HG03196 (cell line): ENCODE measurements around the gene CCER1.
A peak's percentile ranks its signal among the peaks of the same experiment; 100 is the strongest.
"Not testable (repeated sequence)": the region's sequence is repeated elsewhere in the genome, so short reads cannot be mapped to it uniquely, and the experiment has no call there.

Experiments used
- ATAC-seq: cut with Tn5 transposase; IDR thresholded peaks from one replicate; pipeline ENCODE4 v1.9.1; 2021; ENCODE audit not compliant: unreplicated experiment

CCER1 gene

GRCh38 chr12:90954921-90955320 lies at the start of gene CCER1:
Gene CCER1 (minus strand): TSS chr12:90955176. CDS start chr12:90954742, 434 bp downstream.
- ATAC-seq = no peak

- ATAC-seq = no peak
These were observed 48.8 kb upstream of the CCER1 start for GRCh38 chr12:91003737-91004136.

GRCh38 chr12:91001306-91001705 lies 46.3 kb upstream of the CCER1 start:
- ATAC-seq = no peak

GRCh38 chr12:90999966-91000365 lies 45.0 kb upstream of the CCER1 start:
- no peak for ATAC-seq

GRCh38 chr12:90999527-90999926 lies 44.6 kb upstream of the CCER1 start:
- no peak for ATAC-seq

GRCh38 chr12:90995010-90995409 lies 40.0 kb upstream of the CCER1 start:
- no peak for ATAC-seq

- ATAC-seq = no peak
These were observed 37.0 kb upstream of the CCER1 start for GRCh38 chr12:90991952-90992465.

GRCh38 chr12:90990611-90991010 lies 35.6 kb upstream of the CCER1 start:
- no peak for ATAC-seq

- ATAC-seq = no peak
These were observed 34.7 kb upstream of the CCER1 start for GRCh38 chr12:90989686-90990111.

- no peak for ATAC-seq
These were observed 32.5 kb upstream of the CCER1 start for GRCh38 chr12:90987520-90987919.

GRCh38 chr12:90987101-90987500 lies 32.1 kb upstream of the CCER1 start:
- no peak for ATAC-seq

- ATAC-seq = not testable (repeated sequence)
These were observed 30.4 kb upstream of the CCER1 start for GRCh38 chr12:90985331-90985730.

- no peak for ATAC-seq
These were observed 29.1 kb upstream of the CCER1 start for GRCh38 chr12:90984114-90984513.

- ATAC-seq = no peak
These were observed 27.2 kb upstream of the CCER1 start for GRCh38 chr12:90982170-90982569.

GRCh38 chr12:90979951-90980350 lies 25.0 kb upstream of the CCER1 start:
- ATAC-seq = no peak

- ATAC-seq = no peak
These were observed 24.0 kb upstream of the CCER1 start for GRCh38 chr12:90979019-90979418.

- peak; percentile 80 for ATAC-seq
These were observed 23.3 kb upstream of the CCER1 start for GRCh38 chr12:90978117-90978770.

- no peak for ATAC-seq
These were observed 22.2 kb upstream of the CCER1 start for GRCh38 chr12:90977224-90977623.

GRCh38 chr12:90974286-90974685 lies 19.3 kb upstream of the CCER1 start:
- ATAC-seq = no peak

GRCh38 chr12:90972226-90972625 lies 17.2 kb upstream of the CCER1 start:
- no peak for ATAC-seq

- ATAC-seq = no peak
These were observed 15.9 kb upstream of the CCER1 start for GRCh38 chr12:90970911-90971310.

GRCh38 chr12:90970471-90970870 lies 15.5 kb upstream of the CCER1 start:
- no peak for ATAC-seq

GRCh38 chr12:90969851-90970250 lies 14.9 kb upstream of the CCER1 start:
- no peak for ATAC-seq
